Activated CD4-positive, alpha-beta T cell treated with anti-CD3 and anti-CD28 coated beads, Interleukin-2, amount 50 U/mL, for 16 hours (primary cell): ENCODE results near the gene POU2AF1.

Experiments used
- DNase-seq: peaks from one replicate; pipeline ENCODE4 v3.0.0-alpha.2; 2020

The POU2AF1 gene

DNA sequence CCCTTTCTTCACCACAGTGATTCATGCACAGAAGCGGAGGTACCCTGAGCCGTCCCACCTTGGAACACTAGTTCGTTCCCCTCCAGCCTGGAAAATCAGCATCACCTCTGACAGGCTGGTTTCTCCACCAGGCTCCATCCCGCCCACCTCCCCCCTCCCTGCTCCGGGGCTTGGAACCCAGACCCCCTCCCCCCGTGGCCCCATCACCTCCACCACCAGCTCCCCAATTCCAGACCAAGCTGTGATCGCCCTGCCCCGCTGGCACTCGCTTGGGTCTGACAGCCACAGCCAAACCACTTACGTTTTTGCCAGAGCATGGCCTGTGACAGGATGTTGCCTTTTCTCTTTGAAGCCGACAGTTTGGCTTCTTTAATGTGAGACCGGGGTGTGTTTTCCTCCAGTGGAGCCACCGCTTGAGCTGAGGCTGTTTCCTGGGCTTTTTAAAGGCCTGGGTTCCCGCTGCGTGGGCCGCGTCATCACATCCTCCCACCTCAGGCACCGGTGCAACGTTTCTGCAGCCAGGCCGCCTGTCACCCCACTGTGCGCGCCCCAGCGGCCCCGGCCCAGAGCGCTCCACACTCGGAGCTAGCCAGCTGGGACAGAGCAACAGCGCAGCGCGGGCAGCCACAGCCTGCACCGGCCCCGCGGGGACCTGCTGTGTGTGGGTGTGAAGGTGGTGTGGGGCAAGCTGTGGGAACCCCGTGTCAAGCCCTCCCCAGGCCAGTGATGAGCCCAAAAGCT is at the start of gene POU2AF1:
Gene POU2AF1 (minus strand): TSS at position 415 of the 741 bp plus-strand sequence. CDS start 98 bp downstream, at position 317.
- peak; percentile 78 for DNase-seq

GRCh38 chr11:111428113-111428876 is 49.2 kb upstream of the POU2AF1 start:
- no peak for DNase-seq

- no peak for DNase-seq
Observed at GRCh38 chr11:111427471-111427912, 48.4 kb upstream of the POU2AF1 start.

- DNase-seq: no peak
Observed at GRCh38 chr11:111426617-111427016, 47.5 kb upstream of the POU2AF1 start.

DNA sequence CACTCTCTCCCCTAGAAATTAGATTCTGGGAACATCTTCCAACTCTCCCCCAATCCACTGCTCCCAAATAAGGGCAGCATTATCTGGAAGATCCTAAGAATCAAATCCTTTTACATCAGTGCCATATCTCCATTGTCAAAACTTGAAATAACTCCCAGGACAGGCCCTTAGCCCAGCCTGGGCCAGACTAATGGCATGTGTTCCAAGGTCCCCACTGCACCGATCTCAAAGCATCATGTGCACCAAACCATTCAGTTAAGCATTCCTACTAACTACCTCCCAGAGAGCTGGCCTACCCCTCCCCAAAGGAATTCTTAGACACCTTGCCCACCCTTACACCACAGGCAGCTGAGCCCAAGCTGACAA is 44.2 kb upstream of the POU2AF1 start:
- no peak for DNase-seq

DNA sequence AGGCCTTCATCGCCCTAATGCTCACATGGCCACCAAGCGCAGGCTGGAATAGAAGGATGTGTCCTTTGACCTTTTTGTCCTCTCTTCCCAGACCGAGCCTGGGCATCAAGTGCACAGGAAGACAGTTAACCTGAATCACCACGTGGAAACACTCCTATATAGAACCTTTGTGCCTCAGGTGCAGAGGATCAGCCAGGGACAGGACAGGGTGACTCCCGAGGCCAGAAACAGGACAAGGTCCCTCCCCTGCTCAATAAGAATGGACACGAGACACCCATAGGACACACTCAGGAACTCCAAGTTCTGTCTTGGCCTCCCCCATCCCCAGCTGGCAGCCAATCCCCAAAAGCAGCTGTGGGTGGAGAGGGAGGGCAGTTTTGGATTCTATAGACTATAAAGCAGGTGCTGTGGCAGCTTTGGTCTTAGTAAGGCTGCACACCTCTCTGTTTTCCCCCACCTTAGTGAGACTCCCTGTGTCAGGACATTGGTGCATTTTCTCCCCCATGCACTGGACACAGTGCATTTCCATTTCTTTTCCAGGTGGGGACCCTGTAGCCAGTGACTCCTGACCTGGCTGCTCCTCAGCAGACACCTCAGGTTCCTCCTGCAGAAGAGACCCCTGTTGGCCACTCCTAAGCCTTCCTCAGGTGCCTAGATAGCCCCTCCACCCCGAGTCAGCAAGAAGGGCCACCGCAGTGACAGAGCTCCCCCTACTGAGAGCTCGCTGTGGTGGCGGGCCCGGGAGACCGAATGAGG is 43.6 kb upstream of the POU2AF1 start:
- peak; percentile 51 for DNase-seq

DNA sequence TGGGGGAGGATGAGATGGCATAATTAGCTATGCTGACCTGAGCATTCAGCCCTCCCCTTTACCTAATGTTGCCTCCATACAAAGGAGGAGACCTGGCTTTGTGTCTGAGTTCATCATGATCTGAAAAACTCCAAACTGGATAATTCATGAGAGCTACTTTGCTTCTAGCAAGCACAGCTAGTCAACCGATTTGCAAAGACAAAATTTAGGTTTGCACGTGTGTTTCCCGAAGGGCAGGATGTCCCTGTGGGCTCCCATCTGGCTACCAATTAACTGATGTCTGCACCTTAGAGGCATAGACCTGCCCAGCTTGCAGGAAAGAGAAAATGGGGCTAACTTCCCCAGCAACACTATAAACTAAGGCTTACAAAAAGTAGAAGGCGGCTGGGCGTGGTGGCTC is 42.2 kb upstream of the POU2AF1 start:
- no peak for DNase-seq

DNA sequence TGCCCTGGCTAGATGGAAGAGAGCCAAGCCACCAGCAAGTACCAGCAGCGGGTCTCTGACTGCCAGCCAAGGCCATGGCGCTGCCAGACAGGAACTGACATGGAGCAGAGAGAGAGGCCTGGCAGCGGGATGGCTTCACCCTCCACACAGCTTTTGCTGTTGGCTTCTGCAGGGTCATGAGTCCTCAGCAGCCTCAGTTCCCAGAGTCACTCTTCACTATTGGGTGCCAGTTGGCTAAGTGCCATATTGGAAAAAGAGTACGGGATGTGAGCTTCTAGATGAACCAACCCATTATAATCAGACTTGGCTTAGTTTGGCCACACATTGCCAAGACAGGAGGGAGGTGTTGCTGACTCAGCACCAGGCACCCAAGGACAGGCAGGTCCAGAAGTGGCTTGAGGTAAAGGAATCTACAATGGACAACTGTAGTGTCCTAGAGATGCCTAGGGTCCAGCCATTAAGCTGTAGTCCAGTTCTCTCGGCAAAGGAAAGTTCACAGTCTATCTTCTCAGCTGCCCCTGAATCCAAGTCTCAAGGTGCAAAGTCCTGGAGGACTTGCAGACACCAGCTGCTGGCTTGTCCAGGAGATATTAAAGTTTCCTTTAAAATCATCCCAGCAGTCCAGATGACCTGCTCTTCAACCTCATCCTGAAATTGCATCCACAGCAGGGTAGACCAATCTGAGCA is 40.7 kb upstream of the POU2AF1 start:
- DNase-seq: no peak

- DNase-seq: no peak
Observed at GRCh38 chr11:111419181-111419580, 40.1 kb upstream of the POU2AF1 start.

- no peak for DNase-seq
Observed at GRCh38 chr11:111418436-111418787, 39.3 kb upstream of the POU2AF1 start.

- peak; percentile 36 for DNase-seq
Observed at GRCh38 chr11:111417766-111418435, 38.8 kb upstream of the POU2AF1 start.

DNA sequence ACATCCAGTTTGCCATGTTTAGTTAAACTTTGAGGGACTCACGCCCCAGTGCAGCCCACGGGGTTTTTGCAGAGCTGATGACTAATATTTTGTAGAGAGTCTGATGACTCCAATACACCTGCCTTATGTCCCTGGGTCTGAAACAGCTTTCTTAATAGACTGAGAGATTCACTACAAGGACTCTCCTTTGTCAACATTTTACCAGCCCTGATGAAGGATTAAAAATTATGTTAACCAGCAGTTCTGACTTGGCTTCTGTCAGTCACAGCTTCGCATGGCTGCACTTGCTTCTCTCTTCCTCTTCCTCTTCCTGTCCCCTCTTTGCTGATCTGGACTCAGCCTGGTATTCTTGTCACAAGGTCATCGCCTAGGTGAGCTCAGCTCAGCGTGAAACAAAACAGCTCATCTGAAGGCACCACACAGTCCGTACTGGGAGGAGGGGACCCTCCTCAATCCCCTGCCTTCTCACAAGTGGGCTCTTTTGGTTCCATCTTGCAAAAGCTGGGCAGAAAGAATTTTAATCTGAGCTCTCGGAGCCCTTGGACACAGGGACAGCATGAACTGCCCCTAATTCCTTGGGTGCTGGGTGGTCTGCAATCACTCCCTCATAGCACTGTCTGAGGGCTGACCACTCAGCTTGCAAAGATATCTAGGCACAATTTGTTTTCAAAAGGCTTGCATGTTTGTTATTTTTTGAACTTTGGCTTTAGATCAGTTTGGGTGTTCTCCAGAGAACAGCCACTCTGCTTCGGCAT is 38.1 kb upstream of the POU2AF1 start:
- DNase-seq: no peak

DNA sequence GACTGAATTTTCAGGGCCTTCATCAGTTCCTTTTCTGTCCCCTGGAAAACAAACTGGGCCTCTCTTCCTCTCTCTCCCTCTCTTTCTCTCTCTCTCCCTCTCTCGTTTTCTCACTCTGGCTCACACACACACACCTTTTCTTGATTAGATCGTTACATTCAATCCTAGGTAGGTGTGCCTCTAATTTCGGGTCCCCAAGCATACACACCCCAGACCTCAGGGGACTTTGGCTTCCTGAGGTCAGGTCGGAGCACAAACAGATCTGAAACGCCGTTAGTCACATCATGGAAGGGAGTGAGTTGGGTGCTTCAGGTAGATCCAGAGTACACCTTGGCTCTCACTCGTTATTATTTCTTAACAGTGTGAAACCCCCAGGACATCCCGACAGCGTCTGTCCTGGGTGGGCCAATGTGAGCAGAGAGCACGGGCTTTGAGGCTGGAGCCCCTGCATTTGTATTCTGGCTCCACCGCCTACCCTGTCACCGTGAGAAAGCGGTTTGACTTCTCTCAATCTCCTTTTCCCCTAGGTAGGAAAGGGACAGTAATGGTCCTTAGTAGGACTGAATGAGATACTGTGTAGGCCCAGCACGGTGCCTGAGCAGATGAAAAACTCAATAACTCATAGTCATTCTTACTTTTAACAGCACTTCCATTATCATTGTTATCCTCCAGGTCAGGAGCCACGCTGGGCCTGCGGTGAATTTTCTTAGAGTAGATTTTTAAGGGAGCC is 37.3 kb upstream of the POU2AF1 start:
- DNase-seq: no peak

DNA sequence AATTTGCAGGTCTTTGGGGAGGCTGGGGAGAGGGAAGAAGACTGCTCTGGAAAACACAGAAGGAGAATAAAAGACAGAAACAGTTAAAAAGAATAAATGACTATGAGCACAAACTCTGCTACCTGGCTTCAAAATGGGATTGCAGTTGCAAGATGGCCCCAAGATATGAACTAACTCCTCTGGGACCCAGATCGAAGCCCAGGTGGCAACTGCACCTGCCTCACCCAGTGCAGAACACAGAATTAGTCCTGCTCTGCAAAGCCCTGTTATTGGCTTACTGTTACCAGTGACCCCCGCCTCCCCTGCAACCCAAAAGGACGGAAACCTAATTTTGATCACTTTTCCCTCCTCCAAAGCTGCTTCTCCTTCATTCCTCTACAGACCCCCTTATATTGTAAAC is 35.9 kb upstream of the POU2AF1 start:
- no peak for DNase-seq

DNA sequence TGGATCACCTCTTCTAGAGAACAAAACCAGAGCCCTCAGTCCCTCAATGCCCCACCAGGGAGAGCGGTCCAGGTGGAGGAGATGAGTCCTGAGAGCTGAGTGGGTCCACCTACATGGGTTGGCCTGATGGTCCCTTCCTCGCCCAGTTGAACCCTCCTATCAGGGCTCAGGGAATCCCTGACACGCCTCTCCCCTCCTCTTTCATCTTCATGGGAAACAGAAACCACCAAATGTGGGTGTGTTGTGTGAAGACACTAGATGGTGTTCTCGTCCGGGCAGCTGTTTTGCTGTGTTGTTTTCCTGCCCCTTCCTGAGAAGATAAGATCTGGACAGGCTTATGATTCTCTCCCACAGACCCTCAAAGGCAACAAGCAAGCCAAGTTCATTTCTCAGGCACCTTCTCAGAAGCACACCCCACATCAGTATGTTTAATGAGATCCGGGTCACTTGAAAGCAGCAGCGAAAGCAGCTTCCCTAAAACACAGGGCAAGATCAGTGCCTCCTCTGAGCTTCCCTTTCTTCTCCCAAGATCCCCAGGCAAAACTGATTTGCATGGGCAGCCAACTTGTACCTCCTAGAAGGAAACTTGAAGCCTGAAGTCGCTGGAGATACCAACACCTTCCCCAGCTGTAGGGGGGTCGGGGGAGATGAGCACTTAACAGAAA is 35.3 kb upstream of the POU2AF1 start:
- DNase-seq: no peak

GRCh38 chr11:111413849-111414248 is 34.8 kb upstream of the POU2AF1 start:
- no peak for DNase-seq

DNA sequence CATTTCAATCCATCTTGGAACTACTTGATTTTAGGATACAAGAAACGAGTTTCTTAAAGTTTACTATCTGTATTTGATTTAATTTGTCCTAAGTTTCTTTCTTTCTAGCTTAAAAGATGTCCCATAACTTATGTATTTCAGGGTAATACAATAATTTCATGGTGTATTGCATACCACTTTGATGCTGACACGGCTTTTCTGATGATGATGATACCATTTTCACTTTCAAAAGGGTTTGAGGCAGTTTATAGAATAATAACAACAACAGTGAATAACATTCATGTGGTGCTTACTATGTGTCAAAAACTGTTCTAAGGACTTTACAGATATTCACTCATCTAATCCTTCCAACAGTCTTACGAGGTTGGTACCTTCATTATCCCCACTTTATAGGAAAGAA is 33.2 kb upstream of the POU2AF1 start:
- no peak for DNase-seq

- no peak for DNase-seq
Observed at GRCh38 chr11:111411456-111411855, 32.4 kb upstream of the POU2AF1 start.

- DNase-seq: no peak
Observed at GRCh38 chr11:111410951-111411350, 31.9 kb upstream of the POU2AF1 start.

DNA sequence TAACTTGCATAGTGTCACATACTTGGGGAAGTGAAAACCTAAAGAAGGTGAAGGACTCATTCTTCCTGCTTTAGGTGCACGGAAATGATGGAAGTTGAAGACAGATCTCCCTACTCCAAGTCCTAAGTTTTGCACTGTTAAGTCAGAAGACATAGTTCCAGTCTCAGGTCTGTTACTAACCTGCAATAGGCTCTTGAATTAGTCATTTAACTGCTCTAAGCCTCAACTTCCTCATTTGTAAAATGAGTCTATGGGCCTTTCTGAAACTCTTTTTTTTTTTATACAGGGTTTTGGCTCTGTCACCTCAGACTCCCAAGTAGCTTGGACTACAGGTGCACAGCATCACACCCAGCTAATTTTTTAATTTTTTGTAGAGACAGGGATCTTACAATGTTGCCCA is 30.8 kb upstream of the POU2AF1 start:
- DNase-seq: no peak
